Common myeloid progenitor, CD34-positive (primary cell): Measurements from ENCODE around the gene GAK.

Source experiments
- CTCF ChIA-PET: fragments of 350-600 bp; sonication (Branson Sonifier 250); formaldehyde crosslinking; loops from one replicate; lab custom pipeline; 2021; ENCODE audit warnings: antibody characterized with exemption; lab: Charles Lee
- POLR2A ChIA-PET: fragments of 350-600 bp; sonication (Branson Sonifier 250); formaldehyde crosslinking; loops from one replicate; lab custom pipeline; 2021; ENCODE audit warnings: antibody characterized with exemption; lab: Charles Lee
- DNase-seq, 3 donors: peaks; one replicate each; pipeline versions ENCODE4 v3.0.0 to v3.0.0-alpha.2; 2013
- H3K27ac ChIP-seq, 2 experiments: 1 replicate in 1 of 2; 2 replicates in 1 of 2; pipeline ENCODE4 v1.7.0; 2013; ENCODE audit warnings: inconsistent platforms in 2 of 2, low read length in 2 of 2, mild to moderate bottlenecking in 2 of 2, low read depth in 1 of 2, moderate library complexity in 1 of 2; ENCODE audit not compliant: severe bottlenecking in 2 of 2, insufficient read depth in 1 of 2, poor library complexity in 1 of 2
- H3K27me3 ChIP-seq, 5 experiments: replicated peaks in 2 of 5; 1 replicate in 3 of 5; 2 replicates in 2 of 5; pipeline versions ENCODE4 v1.6.1 to v1.7.0; 2013; ENCODE audit warnings: low read length in 4 of 5, mild to moderate bottlenecking in 2 of 5, moderate library complexity in 2 of 5, inconsistent platforms in 1 of 5; ENCODE audit not compliant: insufficient read depth in 5 of 5, control insufficient read depth in 4 of 5
- H3K36me3 ChIP-seq, 4 experiments: 1 replicate in 2 of 4; 2 replicates in 2 of 4; pipeline versions ENCODE4 v1.6.1 to v1.7.0; 2013; ENCODE audit warnings: low read length in 3 of 4, control low read depth in 1 of 4, mild to moderate bottlenecking in 1 of 4; ENCODE audit not compliant: control insufficient read depth in 4 of 4, insufficient read depth in 4 of 4
- H3K4me1 ChIP-seq, 4 experiments: 1 replicate in 3 of 4; 2 replicates in 1 of 4; pipeline versions ENCODE4 v1.6.1 to v1.7.1; 2013; ENCODE audit warnings: low read length in 3 of 4, mild to moderate bottlenecking in 3 of 4, control low read depth in 1 of 4, inconsistent platforms in 1 of 4, moderate library complexity in 1 of 4; ENCODE audit not compliant: control insufficient read depth in 4 of 4, insufficient read depth in 4 of 4; ENCODE audit errors: control extremely low read depth in 1 of 4
- H3K4me3 ChIP-seq, 7 experiments: 1 replicate in 4 of 7; 2 replicates in 3 of 7; pipeline versions ENCODE4 v1.5.1 to v1.7.0; 2013; ENCODE audit warnings: mild to moderate bottlenecking in 7 of 7, low read length in 6 of 7, moderate library complexity in 6 of 7, inconsistent platforms in 2 of 7, low read depth in 2 of 7, control low read depth in 1 of 7; ENCODE audit not compliant: insufficient read depth in 4 of 7, control insufficient read depth in 1 of 7; ENCODE audit errors: extremely low read depth in 1 of 7
- H3K9me3 ChIP-seq, 5 experiments: 1 replicate in 4 of 5; 2 replicates in 1 of 5; pipeline versions ENCODE4 v1.6.1 to v1.7.1; 2013; ENCODE audit warnings: low read length in 4 of 5, mild to moderate bottlenecking in 2 of 5, inconsistent platforms in 1 of 5, low read depth in 1 of 5, moderate library complexity in 1 of 5; ENCODE audit not compliant: control insufficient read depth in 4 of 5, insufficient read depth in 2 of 5; ENCODE audit errors: control extremely low read depth in 1 of 5
- WGBS: methylation state at CpG from one replicate; pipeline ENCODE4 v1.1.5; 2013; ENCODE audit not compliant: insufficient coverage; 5-methylcytosine and 5-hydroxymethylcytosine counted together

Gene GAK

GRCh38 chr4:951186-951585 lies 19.1 kb upstream of the GAK start:
- WGBS, result 98% methylated on average over 4 of the region's 7 CpGs
- no peaks in the 10 kb centered on the region for H3K9me3 ChIP-seq
- H3K36me3 ChIP-seq, result peaks cover 0 to 18% (median 0%) of the 10 kb centered on the region in 4 experiments
- no peaks in the 10 kb centered on the region for H3K27me3 ChIP-seq
- H3K4me3 ChIP-seq, result no peak overlapping the region
- ChIA-PET POLR2A (no interaction called here), CTCF (interaction anchor here (2.1 kb wide), 1 partner anchor 36 kb away, joined by 4 read pairs; no protein-coding TSS in a partner anchor)
- no peak overlapping the region for H3K27ac ChIP-seq
- H3K4me1 ChIP-seq, result peaks cover 0 to 8% (median 1%) of the 10 kb centered on the region in 4 experiments
- no peak for DNase-seq

DNA sequence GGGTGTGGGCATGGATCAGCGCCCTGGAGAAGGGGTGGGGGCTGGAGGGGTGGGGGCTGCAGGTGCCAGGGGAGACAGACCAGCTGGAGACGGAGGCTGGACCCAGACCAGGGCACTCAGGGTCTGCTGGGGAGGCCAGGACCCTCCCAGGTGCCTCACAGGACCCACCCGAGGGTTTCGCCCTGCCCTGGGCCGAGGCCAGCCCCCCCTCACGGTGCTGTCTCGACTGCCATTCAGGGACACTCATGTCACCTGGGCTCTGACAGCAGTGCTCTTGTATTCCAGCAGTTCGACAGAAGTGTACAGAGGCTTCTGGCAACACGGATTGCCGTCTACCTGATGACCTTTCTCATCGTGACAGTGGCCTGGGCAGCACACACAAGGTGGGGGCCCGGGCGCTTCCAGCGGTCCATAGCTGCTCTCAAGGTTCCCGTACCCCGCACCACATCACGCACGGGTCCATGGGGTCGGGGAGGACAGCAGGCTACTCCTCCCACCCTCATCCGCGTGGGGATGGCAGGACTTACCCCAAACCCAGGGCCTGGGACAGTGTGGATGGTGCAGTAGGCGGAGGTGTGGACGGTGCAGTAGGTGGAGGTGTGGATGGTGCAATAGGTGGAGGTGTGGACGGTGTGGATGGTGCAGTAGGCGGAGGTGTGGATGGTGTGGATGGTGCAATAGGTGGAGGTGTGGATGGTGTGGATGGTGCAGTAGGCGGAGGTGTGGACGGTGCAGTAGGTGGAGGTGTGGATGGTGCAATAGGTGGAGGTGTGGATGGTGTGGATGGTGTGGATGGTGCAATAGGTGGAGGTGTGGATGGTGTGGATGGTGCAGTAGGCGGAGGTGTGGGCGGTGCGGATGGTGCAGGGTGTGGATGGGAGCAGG lies 18.3 kb upstream of the GAK start:
- Histone ChIP-seq H3K4me1 (peaks cover 0 to 8% (median 1%) of the 10 kb centered on the region in 4 experiments), H3K4me3 (no peak overlapping the region), H3K27me3 (no peaks in the 10 kb centered on the region), H3K36me3 (peaks cover 0 to 14% (median 0%) of the 10 kb centered on the region in 4 experiments), H3K9me3 (no peaks in the 10 kb centered on the region), H3K27ac (no peak overlapping the region)
- CTCF ChIA-PET, result interaction anchor here (2.1 kb wide), 1 partner anchor 37 kb away, joined by 4 read pairs; no protein-coding TSS in a partner anchor
- POLR2A ChIA-PET, result no interaction called here
- 86% methylated on average over 16 of the region's 30 CpGs for WGBS
- no peak for DNase-seq

DNA sequence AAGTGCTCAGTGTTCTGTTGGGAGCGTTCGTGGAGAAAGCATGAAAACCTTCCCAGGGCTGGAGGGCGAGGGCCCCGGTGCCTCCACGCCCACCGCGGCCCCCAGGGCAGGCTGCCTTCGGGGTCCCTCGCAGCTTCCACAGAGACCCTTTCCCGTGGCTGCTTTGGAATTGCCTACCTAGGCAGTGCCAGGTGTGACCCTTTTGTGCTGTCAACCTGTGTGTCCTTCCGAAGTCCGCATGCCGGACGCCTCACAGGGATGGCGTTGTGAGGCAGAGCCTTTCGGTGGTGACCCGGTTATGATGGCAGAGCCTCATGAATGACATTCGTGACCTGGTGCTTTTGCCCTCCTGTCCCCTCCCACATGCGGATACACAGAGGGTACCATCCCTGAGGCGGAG lies 17.5 kb upstream of the GAK start:
- Histone ChIP-seq H3K27ac (no peak overlapping the region), H3K27me3 (no peaks in the 10 kb centered on the region), H3K36me3 (peaks cover 0 to 10% (median 0%) of the 10 kb centered on the region in 4 experiments), H3K4me3 (no peak overlapping the region), H3K9me3 (no peaks in the 10 kb centered on the region), H3K4me1 (peaks cover 0 to 8% (median 1%) of the 10 kb centered on the region in 4 experiments)
- POLR2A ChIA-PET, result no interaction called here
- CTCF ChIA-PET, result interaction anchor here (2.1 kb wide), 1 partner anchor 38 kb away, joined by 4 read pairs; no protein-coding TSS in a partner anchor
- WGBS, result 98% methylated on average over 15 of the region's 20 CpGs
- no peak for DNase-seq

- WGBS, result 97% methylated on average over 13 of the region's 13 CpGs
Measured at GRCh38 chr4:948936-949300, 16.8 kb upstream of the GAK start.

GRCh38 chr4:948101-948935 lies 16.2 kb upstream of the GAK start:
- no peak overlapping the region for H3K27ac ChIP-seq
- H3K27me3 ChIP-seq, result no peaks in the 10 kb centered on the region
- H3K36me3 ChIP-seq, result peaks cover 0 to 4% (median 0%) of the 10 kb centered on the region in 4 experiments
- CTCF ChIA-PET, result no interaction called here
- DNase-seq, result no peak
- H3K9me3 ChIP-seq, result no peaks in the 10 kb centered on the region
- H3K4me1 ChIP-seq, result peaks cover 0 to 8% (median 1%) of the 10 kb centered on the region in 4 experiments
- POLR2A ChIA-PET, result interaction anchor here (1.2 kb wide), 1 partner anchor 11 kb away, joined by 4 read pairs; no protein-coding TSS in a partner anchor
- WGBS, result 93% methylated on average over 30 of the region's 33 CpGs
- H3K4me3 ChIP-seq, result no peak overlapping the region

More at GRCh38 chr4:948936-949300, 16.8 kb upstream of the GAK start:
- Histone ChIP-seq H3K9me3 (no peaks in the 10 kb centered on the region), H3K27me3 (no peaks in the 10 kb centered on the region), H3K4me3 (no peak overlapping the region), H3K27ac (no peak overlapping the region), H3K36me3 (peaks cover 0 to 6% (median 0%) of the 10 kb centered on the region in 4 experiments), H3K4me1 (peaks cover 0 to 8% (median 1%) of the 10 kb centered on the region in 4 experiments)
- CTCF ChIA-PET, result no interaction called here
- no peak for DNase-seq
- POLR2A ChIA-PET, result interaction anchor here (1.2 kb wide), 1 partner anchor 12 kb away, joined by 4 read pairs; no protein-coding TSS in a partner anchor

DNA sequence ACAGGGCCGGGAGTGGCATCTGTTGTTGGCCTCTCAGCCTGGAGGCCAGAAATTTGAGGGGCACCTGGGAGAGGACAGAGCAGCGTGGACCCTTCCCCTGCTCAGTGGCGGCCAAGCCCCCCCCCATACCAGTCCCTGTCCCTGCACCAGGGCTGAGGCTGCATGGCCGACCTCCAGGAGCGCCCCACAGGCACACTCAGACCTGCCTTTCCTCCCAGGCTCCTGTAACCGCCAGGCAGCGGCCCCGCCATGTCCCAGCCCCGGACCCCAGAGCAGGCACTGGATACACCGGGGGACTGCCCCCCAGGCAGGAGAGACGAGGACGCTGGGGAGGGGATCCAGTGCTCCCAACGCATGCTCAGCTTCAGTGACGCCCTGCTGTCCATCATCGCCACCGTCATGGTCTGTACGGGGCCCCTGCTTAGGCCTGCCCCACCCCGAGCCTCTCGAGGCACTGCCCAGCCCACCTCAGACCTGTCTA lies 15.4 kb upstream of the GAK start:
- Histone ChIP-seq H3K4me3 (no peak overlapping the region), H3K9me3 (no peaks in the 10 kb centered on the region), H3K36me3 (peaks cover 0 to 2% (median 0%) of the 10 kb centered on the region in 4 experiments), H3K27me3 (no peaks in the 10 kb centered on the region), H3K27ac (no peak overlapping the region), H3K4me1 (peaks cover 0 to 8% (median 1%) of the 10 kb centered on the region in 4 experiments)
- CTCF ChIA-PET, result no interaction called here
- 95% methylated on average over 16 of the region's 19 CpGs for WGBS
- POLR2A ChIA-PET, result no interaction called here
- DNase-seq, result no peak
